ENCODE measurements around the gene STYXL2.

DNA sequence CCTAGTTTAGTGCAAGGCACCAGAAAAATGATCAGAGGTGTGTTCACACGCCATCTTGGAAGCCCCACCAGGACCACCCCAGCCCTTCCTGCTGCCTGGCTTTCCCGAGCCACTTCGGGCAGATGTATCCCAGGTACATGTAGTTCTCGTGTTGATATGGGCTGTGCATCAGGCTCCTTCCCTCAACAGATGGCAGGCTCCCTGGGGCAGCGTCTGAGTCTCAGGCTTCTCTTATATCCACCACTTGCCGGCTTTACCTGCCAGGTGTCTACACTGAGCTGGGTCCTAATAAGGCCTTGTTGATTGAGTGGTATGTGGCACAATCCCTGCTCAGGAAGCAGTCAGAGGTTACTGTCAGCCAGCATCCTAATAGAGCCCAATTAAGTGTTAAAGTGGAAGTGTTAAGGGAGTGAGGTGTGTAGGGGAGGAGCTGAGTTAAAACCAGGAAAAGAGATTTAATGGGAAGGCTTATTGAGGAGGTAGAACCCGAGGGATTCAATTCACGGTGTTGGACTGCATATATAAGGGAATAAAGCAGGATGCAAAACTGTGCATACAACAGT is 12.2 kb upstream of the STYXL2 start:
- TF ChIP-seq POLR2A (IDR thresholded peaks at IDR 0.05; ENCODE audit: low read length) (no peak), GATA1 (IDR thresholded peaks at IDR 0.05; ENCODE audit: low read depth, low read length) (no peak)

Data from erythroblast (primary cell).